GM12878 (cell line): ENCODE data around the gene TGFB1. TPM values are rescaled to one million over a fixed set of nuclear protein-coding genes. Genes with fewer than 3 reads are reported as not detected.

Experiments used
- ATAC-seq: fragments of 200-7000 bp; cut with Tn5 transposase; 3 replicates; pipeline ENCODE4 v1.9.1; 2020; ENCODE audit warnings: mild to moderate bottlenecking, moderate library complexity
- BruUV-seq: library from RNA; stranded (reverse); fragments of 400-500 nt; replicated peaks from 2 replicates; lab custom pipeline; 2021; lab: Mats Ljungman, UMichigan
- CTCF ChIA-PET: fragments of 300-600 bp; sonication (Branson Sonifier 250); formaldehyde crosslinking; extraction: SDS; loops from one replicate; lab custom pipeline; 2021; ENCODE audit warnings: inconsistent platforms; lab: Yijun Ruan, JAX
- POLR2A ChIA-PET: fragments of 350-600 bp; formaldehyde crosslinking; extraction: SDS; loops from one replicate; lab custom pipeline; 2021; ENCODE audit warnings: inconsistent platforms; lab: Charles Lee
- RAD21 ChIA-PET: fragments of 300-600 bp; sonication (Branson Sonifier 250); formaldehyde crosslinking; loops from one replicate; lab custom pipeline; 2023; ENCODE audit warnings: antibody characterized with exemption; ENCODE audit not compliant: unreplicated experiment; lab: Charles Lee
- SMC1A ChIA-PET: fragments of 300-600 bp; sonication (Branson Sonifier 250); formaldehyde crosslinking; loops from one replicate; lab custom pipeline; 2023; ENCODE audit not compliant: unreplicated experiment, uncharacterized antibody; lab: Charles Lee
- DNase-seq: peaks from one replicate; pipeline ENCODE4 v3.0.0-alpha.2; 2011; ENCODE audit warnings: low read depth, low spot score
- FAIRE-seq: peaks from 3 replicates; lab custom pipeline; 2011; peaks lifted over from hg19 to GRCh38; lab: Jason Lieb, UNC
- H2AFZ ChIP-seq: 2 replicates; pipeline ENCODE4 v1.6.0; 2011; ENCODE audit warnings: low read depth, low read length, control low read depth; ENCODE audit not compliant: control insufficient read depth
- H3K27ac ChIP-seq: 2 replicates; pipeline ENCODE4 v1.5.1; 2011; ENCODE audit warnings: control low read depth; ENCODE audit not compliant: control insufficient read depth, insufficient read depth
- H3K27me3 ChIP-seq, 2 experiments: replicated peaks in 1 of 2; 2 replicates each; pipeline versions ENCODE4 v1.6.0 to v1.6.1; 2011; ENCODE audit warnings: low read length in 1 of 2; ENCODE audit not compliant: control insufficient read depth in 2 of 2, insufficient read depth in 2 of 2
- H3K36me3 ChIP-seq, 2 experiments: 2 replicates each; pipeline ENCODE4 v1.5.1; 2011; ENCODE audit warnings: low read length in 1 of 2; ENCODE audit not compliant: control insufficient read depth in 2 of 2, insufficient read depth in 2 of 2
- H3K4me1 ChIP-seq: 2 replicates; pipeline ENCODE4 v1.6.1; 2011; ENCODE audit warnings: mild to moderate bottlenecking, low read length, moderate library complexity, mixed read lengths; ENCODE audit not compliant: control insufficient read depth, insufficient read depth
- H3K4me2 ChIP-seq: 2 replicates; pipeline ENCODE4 v1.6.0; 2011; ENCODE audit warnings: control low read depth; ENCODE audit not compliant: control insufficient read depth, insufficient read depth
- H3K4me3 ChIP-seq: fragments of 200-600 bp; sonication (generic); 2 replicates; pipeline ENCODE4 v1.5.1; 2016
- H3K79me2 ChIP-seq: 2 replicates; pipeline ENCODE4 v1.6.0; 2011; ENCODE audit warnings: low read length; ENCODE audit not compliant: control insufficient read depth, insufficient read depth
- H3K9ac ChIP-seq: 2 replicates; pipeline ENCODE4 v1.8.0; 2011; ENCODE audit warnings: low read length, control low read depth, mixed read lengths; ENCODE audit not compliant: control insufficient read depth, insufficient read depth
- H3K9me3 ChIP-seq: replicated peaks from 3 replicates; pipeline ENCODE4 v1.5.1; 2011; ENCODE audit warnings: mild to moderate bottlenecking, low read length; ENCODE audit not compliant: control insufficient read depth, insufficient read depth
- H4K20me1 ChIP-seq: 2 replicates; pipeline ENCODE4 v1.6.0; 2011; ENCODE audit not compliant: control insufficient read depth, insufficient read depth
- CBFB ChIP-seq: IDR thresholded peaks from 2 replicates; pipeline ENCODE4 v1.6.1; 2016; ENCODE audit warnings: antibody characterized with exemption, low read depth
- EGR1 ChIP-seq, 2 experiments: IDR thresholded peaks; 1 replicate in 1 of 2; 2 replicates in 1 of 2; pipeline ENCODE4 v1.6.1; 2011 to 2012; ENCODE audit warnings: low read depth in 2 of 2, low read length in 2 of 2, borderline replicate concordance in 1 of 2, mild to moderate bottlenecking in 1 of 2, moderate library complexity in 1 of 2
- HDAC6 ChIP-seq: fragments of 200-600 bp; sonication (generic); IDR thresholded peaks from one replicate; pipeline ENCODE4 v1.8.0; 2017; ENCODE audit warnings: antibody characterized with exemption; ENCODE audit not compliant: unreplicated experiment
- HDGF ChIP-seq: fragments of 450-650 bp; IDR thresholded peaks from 2 replicates; pipeline ENCODE4 v1.6.1; 2016; ENCODE audit warnings: antibody characterized with exemption
- MYC ChIP-seq: IDR thresholded peaks from 2 replicates; pipeline ENCODE4 v1.6.1; 2011; ENCODE audit warnings: mild to moderate bottlenecking, low read length, moderate library complexity, inconsistent platforms; ENCODE audit not compliant: insufficient read depth, insufficient replicate concordance, insufficient read length, severe bottlenecking
- NRF1 ChIP-seq: conservative IDR thresholded peaks from 2 replicates; pipeline ENCODE4 v1.6.1; 2011; ENCODE audit warnings: mild to moderate bottlenecking, low read depth, low read length, improper control_type of control experiment
- POLR2AphosphoS2 ChIP-seq: IDR thresholded peaks from 2 replicates; pipeline ENCODE4 v1.6.1; 2011; ENCODE audit warnings: low read depth, mild to moderate bottlenecking, low read length, improper control_type of control experiment, moderate library complexity
- RBBP5 ChIP-seq: fragments of 200-600 bp; sonication (generic); conservative IDR thresholded peaks from 2 replicates; pipeline ENCODE4 v1.6.1; 2016
- USF1 ChIP-seq: IDR thresholded peaks from 2 replicates; pipeline ENCODE4 v1.6.1; 2011; ENCODE audit warnings: borderline replicate concordance, low read depth, mild to moderate bottlenecking, moderate library complexity, mixed read lengths, low read length; ENCODE audit not compliant: insufficient read depth; ENCODE audit errors: extremely low read length
- ZBTB40 ChIP-seq: fragments of 450-650 bp; IDR thresholded peaks from 2 replicates; pipeline ENCODE4 v1.6.1; 2016; ENCODE audit warnings: mild to moderate bottlenecking, moderate library complexity, borderline replicate concordance
- WGBS: methylation state at CpG from one replicate; pipeline ENCODE4 v1.1.6; 2016; ENCODE audit warnings: low lambda C conversion rate; ENCODE audit not compliant: insufficient replicate concordance, insufficient coverage; ENCODE audit errors: missing lambda C conversion rate; 5-methylcytosine and 5-hydroxymethylcytosine counted together
- in situ Hi-C: fragments of 300-500 bp; cut with MboI; formaldehyde crosslinking; loops from 9 replicates; pipeline ENCODE4 v1.14.3; 2018; ENCODE audit warnings: mixed read lengths
- intact Hi-C: fragments of 100-400 bp; cut with micrococcal nuclease; formaldehyde crosslinking; loops from one replicate; pipeline ENCODE4 v1.14.2; 2022; ENCODE audit not compliant: unreplicated experiment
- polyA plus RNA-seq, 11 experiments: library from polyadenylated mRNA; depleted of rRNA in 4 of 11; unstranded in 6 of 11; stranded (reverse) in 5 of 11; fragments of >200 nt; fragmentation: Nextera tagmentation in 4 of 11; fragmentation: Illumina TruSeq in 1 of 11; extraction: Ambion mirVana in 4 of 11; extraction: Trizol in 1 of 11; gene quantifications; 1 replicate in 1 of 11; 2 replicates in 10 of 11; pipeline versions ENCODE4 v1.2.1 to v1.2.3, GENCODE V29; 2011 to 2016; ENCODE audit warnings: inconsistent platforms in 2 of 11, missing spikeins in 2 of 11, low read depth in 1 of 11
- total RNA-seq, 4 experiments: library from RNA; depleted of rRNA in 3 of 4; stranded (reverse); fragments of >200 nt in 3 of 4; fragmentation: Illumina TruSeq in 1 of 4; extraction: Trizol in 1 of 4; gene quantifications; 2 replicates each; pipeline versions ENCODE4 v1.2.1 to v1.2.3, GENCODE V29; 2013 to 2021

The TGFB1 gene
- total and polyA plus RNA-seq, 10 of the 15 experiments (the other 5 are each of a cell fraction or from before 2014, with no cell fraction given): 0.23 to 120 (median 10.9) TPM

- in situ Hi-C loops: no loop called here
Measured at GRCh38 chr19:41339936-41340335, 13.8 kb downstream of the TGFB1 start.

More at GRCh38 chr19:41339936-41340335, 13.8 kb downstream of the TGFB1 start:
- TF ChIP-seq RBBP5 (no peak), CBFB (no peak), MYC (no peak), USF1 (no peak), HDAC6 (no peak), HDGF (no peak), POLR2AphosphoS2 (no peak), EGR1 (IDR thresholded peaks at IDR 0.05; ENCODE audit: borderline replicate concordance in 1 of 2, low read depth in 2 of 2, low read length in 2 of 2) (no peak), ZBTB40 (no peak), NRF1 (no peak)
- ChIA-PET RAD21 (interaction anchor here (0.8 kb wide), 1 partner anchor 9 kb away, joined by 3 read pairs; no protein-coding TSS in a partner anchor), CTCF (no interaction called here), SMC1A (no interaction called here), POLR2A (interaction anchor here (0.7 kb wide), 1 partner anchor 565 kb away, joined by 3 read pairs; no protein-coding TSS in a partner anchor)
- BruUV-seq: TSS peak; percentile 85
- peaks cover 16 to 30% of the 10 kb centered on the region in 2 experiments; a peak in 3 of 4 replicates for H3K36me3 ChIP-seq
- no peak overlapping the region for H3K4me3 ChIP-seq
- peaks cover 1% of the 10 kb centered on the region for H3K79me2 ChIP-seq
- no peaks in the 10 kb centered on the region for H3K9me3 ChIP-seq
- no peak for ATAC-seq
- H3K27me3 ChIP-seq: no peaks in the 10 kb centered on the region
- no peak overlapping the region for H2AFZ ChIP-seq
- H3K4me1 ChIP-seq: peaks cover 7% of the 10 kb centered on the region
- DNase-seq: no peak
- FAIRE-seq: no peak
- H4K20me1 ChIP-seq: no peaks in the 10 kb centered on the region
- intact Hi-C loops: no loop called here
- no peak overlapping the region for H3K27ac ChIP-seq
- H3K4me2 ChIP-seq: no peak overlapping the region
- WGBS: 100% methylated on average over 4 of the region's 5 CpGs
- H3K9ac ChIP-seq: no peak overlapping the region
